MG63 (cell line): ENCODE measurements around the gene IGSF8. TPM values are rescaled to one million over a fixed set of nuclear protein-coding genes. Genes with fewer than 3 reads are reported as not detected.

ENCODE experiments used
- DNase-seq: peaks from one replicate; pipeline ENCODE4 v3.0.0-alpha.2; 2020
- H3K27me3 ChIP-seq: fragments of 250-450 bp; sonication (Bioruptor Pico); 2 replicates; pipeline ENCODE4 v1.5.1; 2020; ENCODE audit warnings: mild to moderate bottlenecking, moderate library complexity
- H3K36me3 ChIP-seq: fragments of 250-450 bp; sonication (Bioruptor Pico); 2 replicates; pipeline ENCODE4 v1.5.1; 2020; ENCODE audit warnings: mild to moderate bottlenecking, moderate library complexity
- H3K4me3 ChIP-seq: fragments of 250-450 bp; sonication (Bioruptor Pico); 2 replicates; pipeline ENCODE4 v1.5.1; 2020; ENCODE audit warnings: mild to moderate bottlenecking, moderate library complexity
- H3K9me3 ChIP-seq: fragments of 250-450 bp; sonication (Bioruptor Pico); 2 replicates; pipeline ENCODE4 v1.5.1; 2020; ENCODE audit warnings: mild to moderate bottlenecking, moderate library complexity
- total RNA-seq: library from RNA; depleted of rRNA; stranded (reverse); fragments of >200 nt; shearing (Covaris generic); gene quantifications from 2 replicates; pipeline ENCODE4 v1.2.3, GENCODE V29; 2014; ENCODE audit warnings: low replicate concordance

The IGSF8 gene
- total RNA-seq, 1 experiment from 2014 or later = 20.2 TPM

- Histone ChIP-seq H3K9me3 (no peaks in the 10 kb centered on the region), H3K4me3 (peak overlapping the region; percentile 72)
- no peak for DNase-seq
Measured at GRCh38 chr1:160097151-160097910, 1.1 kb downstream of the IGSF8 start.

GRCh38 chr1:160096274-160097116 is 1.9 kb downstream of the IGSF8 start:
- Histone ChIP-seq H3K36me3 (no peaks in the 10 kb centered on the region), H3K9me3 (no peaks in the 10 kb centered on the region), H3K4me3 (no peak overlapping the region), H3K27me3 (no peaks in the 10 kb centered on the region)
- DNase-seq = no peak

More at GRCh38 chr1:160097151-160097910, 1.1 kb downstream of the IGSF8 start:
- no peaks in the 10 kb centered on the region for H3K36me3 ChIP-seq
- no peaks in the 10 kb centered on the region for H3K27me3 ChIP-seq

GRCh38 chr1:160095382-160096105 is 2.9 kb downstream of the IGSF8 start:
- no peaks in the 10 kb centered on the region for H3K36me3 ChIP-seq
- no peak for DNase-seq
- no peaks in the 10 kb centered on the region for H3K27me3 ChIP-seq
- no peak overlapping the region for H3K4me3 ChIP-seq
- H3K9me3 ChIP-seq = no peaks in the 10 kb centered on the region

GRCh38 chr1:160094806-160095205 is 3.6 kb downstream of the IGSF8 start:
- DNase-seq = no peak
- H3K36me3 ChIP-seq = no peaks in the 10 kb centered on the region
- H3K9me3 ChIP-seq = no peaks in the 10 kb centered on the region
- H3K4me3 ChIP-seq = no peak overlapping the region
- no peaks in the 10 kb centered on the region for H3K27me3 ChIP-seq

- no peaks in the 10 kb centered on the region for H3K27me3 ChIP-seq
Measured at GRCh38 chr1:160094291-160094625, 4.2 kb downstream of the IGSF8 start.

GRCh38 chr1:160093624-160094290 is 4.7 kb downstream of the IGSF8 start:
- DNase-seq = no peak
- Histone ChIP-seq H3K9me3 (no peaks in the 10 kb centered on the region), H3K36me3 (no peaks in the 10 kb centered on the region), H3K4me3 (no peak overlapping the region), H3K27me3 (no peaks in the 10 kb centered on the region)

More at GRCh38 chr1:160094291-160094625, 4.2 kb downstream of the IGSF8 start:
- no peak for DNase-seq
- no peaks in the 10 kb centered on the region for H3K9me3 ChIP-seq
- no peaks in the 10 kb centered on the region for H3K36me3 ChIP-seq
- H3K4me3 ChIP-seq = no peak overlapping the region

- H3K27me3 ChIP-seq = no peaks in the 10 kb centered on the region
- H3K4me3 ChIP-seq = no peak overlapping the region
- H3K36me3 ChIP-seq = no peaks in the 10 kb centered on the region
- no peak for DNase-seq
- H3K9me3 ChIP-seq = no peaks in the 10 kb centered on the region
Measured at GRCh38 chr1:160093069-160093395, 5.4 kb downstream of the IGSF8 start.

GRCh38 chr1:160092366-160093068 is 5.9 kb downstream of the IGSF8 start:
- Histone ChIP-seq H3K27me3 (no peaks in the 10 kb centered on the region), H3K4me3 (no peak overlapping the region), H3K36me3 (no peaks in the 10 kb centered on the region), H3K9me3 (no peaks in the 10 kb centered on the region)
- no peak for DNase-seq

- DNase-seq = no peak
- no peaks in the 10 kb centered on the region for H3K36me3 ChIP-seq
- no peaks in the 10 kb centered on the region for H3K27me3 ChIP-seq
- no peak overlapping the region for H3K4me3 ChIP-seq
- H3K9me3 ChIP-seq = no peaks in the 10 kb centered on the region
Measured at GRCh38 chr1:160091666-160092223, 6.7 kb downstream of the IGSF8 start.

- no peak overlapping the region for H3K4me3 ChIP-seq
- no peaks in the 10 kb centered on the region for H3K27me3 ChIP-seq
- H3K9me3 ChIP-seq = no peaks in the 10 kb centered on the region
- no peak for DNase-seq
- no peaks in the 10 kb centered on the region for H3K36me3 ChIP-seq
Measured at GRCh38 chr1:160090760-160091159, 7.7 kb downstream of the IGSF8 start.

- H3K4me3 ChIP-seq = no peak overlapping the region
- DNase-seq = no peak
- H3K9me3 ChIP-seq = no peaks in the 10 kb centered on the region
- no peaks in the 10 kb centered on the region for H3K27me3 ChIP-seq
- H3K36me3 ChIP-seq = no peaks in the 10 kb centered on the region
Measured at GRCh38 chr1:160089883-160090282, 8.5 kb downstream of the IGSF8 start.

- Histone ChIP-seq H3K36me3 (no peaks in the 10 kb centered on the region), H3K27me3 (peaks cover 9% of the 10 kb centered on the region; the same call in 1 of the 2 replicates), H3K9me3 (no peaks in the 10 kb centered on the region), H3K4me3 (no peak overlapping the region)
- no peak for DNase-seq
Measured at GRCh38 chr1:160087118-160087662, 11.2 kb downstream of the IGSF8 start.

- no peak for DNase-seq
- Histone ChIP-seq H3K9me3 (no peaks in the 10 kb centered on the region), H3K27me3 (peaks cover 16% of the 10 kb centered on the region)
Measured at GRCh38 chr1:160086456-160086892, 11.9 kb downstream of the IGSF8 start.

GRCh38 chr1:160085686-160086455 is 12.5 kb downstream of the IGSF8 start:
- Histone ChIP-seq H3K4me3 (no peak overlapping the region), H3K9me3 (no peaks in the 10 kb centered on the region), H3K36me3 (no peaks in the 10 kb centered on the region), H3K27me3 (peaks cover 22% of the 10 kb centered on the region)
- DNase-seq = peak; percentile 68

More at GRCh38 chr1:160086456-160086892, 11.9 kb downstream of the IGSF8 start:
- H3K4me3 ChIP-seq = no peak overlapping the region
- no peaks in the 10 kb centered on the region for H3K36me3 ChIP-seq

- Histone ChIP-seq H3K9me3 (no peaks in the 10 kb centered on the region), H3K4me3 (no peak overlapping the region), H3K36me3 (no peaks in the 10 kb centered on the region), H3K27me3 (peaks cover 32% of the 10 kb centered on the region)
- no peak for DNase-seq
Measured at GRCh38 chr1:160084771-160085321, 13.6 kb downstream of the IGSF8 start.
